ENCODE data around the gene PTTG1.
A peak's percentile ranks its signal among the peaks of the same experiment; 100 is the strongest.

The PTTG1 gene

DNA sequence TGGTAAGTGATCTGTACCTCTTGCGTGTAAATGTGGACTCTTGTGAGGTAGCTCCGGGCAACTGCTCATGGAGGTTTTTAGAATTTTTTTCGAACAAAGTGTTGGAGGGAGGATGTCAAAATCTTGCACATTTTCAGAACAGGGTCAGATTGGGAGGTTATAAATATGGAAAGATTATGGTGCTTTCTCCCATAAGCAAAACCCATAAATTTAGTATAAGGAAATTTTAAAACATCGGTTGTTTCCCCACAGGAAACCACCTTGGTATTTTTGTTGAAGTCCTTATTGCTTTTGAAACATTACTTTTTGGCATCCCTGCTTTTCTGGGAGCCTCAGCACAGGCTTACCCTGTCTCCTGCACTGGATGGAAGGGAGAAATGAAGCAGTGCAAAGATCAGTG lies 33.9 kb downstream of the PTTG1 start:
- no peak for DNase-seq (ENCODE audit: low read depth)

- DNase-seq (ENCODE audit: low read depth), result no peak
These were observed 35.0 kb downstream of the PTTG1 start for GRCh38 chr5:160456480-160457177.

DNA sequence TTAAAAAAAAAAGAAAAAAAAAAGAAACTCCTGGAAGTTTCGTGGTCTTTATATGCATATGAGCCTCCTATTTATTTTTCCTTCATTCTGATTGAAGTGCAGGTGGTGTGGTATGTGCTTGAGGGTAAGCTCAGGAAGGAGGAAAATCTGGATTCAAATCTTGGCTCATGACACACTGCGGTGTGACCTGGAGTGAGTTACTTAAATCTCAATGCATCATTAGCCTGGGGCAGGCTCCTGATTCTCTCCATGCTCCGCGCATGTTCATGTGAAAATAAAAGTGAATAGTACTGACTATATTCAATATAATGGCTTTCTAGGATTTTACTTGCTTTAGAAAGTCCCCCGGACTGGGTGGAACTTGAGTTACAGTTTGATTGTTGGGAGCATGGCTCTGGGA lies 35.6 kb downstream of the PTTG1 start:
- no peak for DNase-seq (ENCODE audit: low read depth)

DNA sequence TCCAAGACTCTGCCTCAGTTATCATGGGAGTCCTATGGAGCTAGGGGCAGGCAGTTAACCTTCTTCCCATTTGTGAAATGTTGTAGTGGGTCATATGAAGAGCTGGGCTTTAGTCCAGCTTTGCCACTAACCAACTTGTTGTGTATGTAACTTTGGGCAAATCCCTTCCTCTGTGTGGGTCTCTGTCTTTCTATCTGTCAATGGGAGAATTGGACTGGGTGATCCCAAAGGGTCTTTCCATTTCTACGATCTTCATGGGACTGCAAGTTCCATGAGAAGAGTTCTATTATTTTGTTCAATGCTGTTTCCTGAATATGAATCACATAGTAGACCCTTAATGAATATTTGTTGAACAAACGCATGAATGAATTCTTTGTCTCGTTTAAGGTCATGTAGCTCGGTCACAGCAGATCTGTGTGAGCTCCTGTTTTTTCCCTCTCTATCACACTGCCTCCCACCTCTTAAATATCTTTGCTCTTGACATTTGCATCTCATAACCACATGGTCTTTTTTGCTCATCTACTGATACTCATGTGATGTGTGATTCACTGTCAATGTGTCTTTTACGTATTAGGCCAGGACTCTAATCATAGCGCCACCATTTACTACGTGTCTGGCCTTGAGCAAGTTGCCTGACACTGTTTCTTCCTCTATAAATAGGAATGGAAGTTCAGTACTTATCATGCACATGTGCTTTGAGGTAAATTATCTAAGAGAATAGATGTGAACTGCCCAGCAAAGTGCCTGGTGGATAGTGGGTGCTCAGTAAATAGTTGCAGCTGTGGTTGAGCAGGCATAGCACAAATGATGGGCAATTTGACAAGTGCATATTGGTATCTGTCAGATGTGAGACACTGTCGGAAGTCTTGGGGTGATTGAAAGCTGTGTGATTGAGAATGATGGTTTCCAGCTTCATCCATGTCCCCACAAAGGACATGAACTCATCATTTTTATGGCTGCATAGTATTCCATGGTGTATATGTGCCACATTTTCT lies 37.4 kb downstream of the PTTG1 start:
- DNase-seq (ENCODE audit: low read depth), result no peak

- no peak for DNase-seq (ENCODE audit: low read depth)
These were observed 38.9 kb downstream of the PTTG1 start for GRCh38 chr5:160460377-160461049.

- DNase-seq (ENCODE audit: low read depth), result no peak
These were observed 39.7 kb downstream of the PTTG1 start for GRCh38 chr5:160461378-160461777.

DNA sequence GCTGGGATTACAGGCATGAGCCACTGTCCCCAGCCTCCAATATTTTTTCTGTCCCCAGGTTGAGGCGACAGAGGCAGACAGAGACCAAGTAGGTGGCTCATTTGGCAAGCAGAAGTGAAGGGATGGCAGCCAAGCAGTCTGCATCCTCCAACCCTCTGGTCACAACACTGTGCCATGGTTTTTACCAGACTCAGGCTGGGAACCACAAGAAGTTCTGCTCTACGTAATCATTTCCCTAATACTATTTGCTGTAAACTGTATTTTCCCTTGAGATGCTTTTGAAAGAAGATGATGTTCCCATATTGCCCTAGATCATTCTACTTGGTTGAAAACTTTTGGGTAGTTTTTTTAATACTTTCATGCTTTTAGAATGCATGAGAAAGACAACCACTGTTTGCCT lies 40.5 kb downstream of the PTTG1 start:
- DNase-seq (ENCODE audit: low read depth), result no peak

GRCh38 chr5:160463227-160463626 lies 41.6 kb downstream of the PTTG1 start:
- DNase-seq (ENCODE audit: low read depth), result no peak

- DNase-seq (ENCODE audit: low read depth), result no peak
These were observed 42.2 kb downstream of the PTTG1 start for GRCh38 chr5:160463740-160464465.

- no peak for DNase-seq (ENCODE audit: low read depth)
These were observed 42.8 kb downstream of the PTTG1 start for GRCh38 chr5:160464466-160464797.

- DNase-seq (ENCODE audit: low read depth), result no peak
These were observed 44.5 kb downstream of the PTTG1 start for GRCh38 chr5:160466116-160466515.

DNA sequence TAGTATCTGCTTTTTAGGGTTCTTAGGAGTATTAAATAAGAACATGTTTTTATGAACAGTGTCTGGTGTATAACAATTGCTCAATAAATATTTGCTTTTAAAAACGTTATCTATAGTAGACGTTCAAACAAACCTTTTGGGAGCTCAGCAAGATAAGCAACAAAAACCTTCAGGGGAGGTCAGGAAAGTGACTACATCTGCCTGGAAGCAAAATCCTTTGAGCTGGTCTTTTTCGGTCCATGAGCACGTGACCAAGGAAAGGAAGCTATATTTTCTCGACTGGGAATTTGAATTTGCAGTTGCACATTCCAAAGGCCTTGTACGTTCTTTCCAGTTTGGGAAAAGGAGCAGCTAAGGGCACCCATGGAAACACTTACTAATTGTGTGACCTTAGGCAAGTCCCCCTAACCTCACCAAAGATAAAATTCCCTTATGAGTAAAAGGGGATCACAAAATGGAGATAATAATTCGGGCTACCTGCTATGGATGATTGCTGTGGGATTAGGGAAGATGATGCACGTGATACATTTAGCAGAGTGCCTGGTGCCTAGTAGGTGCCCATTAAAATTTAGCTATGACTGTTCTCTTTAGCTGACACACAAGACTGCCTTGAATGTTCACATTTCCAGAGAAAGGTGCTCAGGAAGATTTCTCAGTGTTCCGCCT lies 45.4 kb downstream of the PTTG1 start:
- DNase-seq (ENCODE audit: low read depth), result no peak

- peak; percentile 76 for DNase-seq (ENCODE audit: low read depth)
These were observed 46.1 kb downstream of the PTTG1 start for GRCh38 chr5:160467555-160468362.

DNA sequence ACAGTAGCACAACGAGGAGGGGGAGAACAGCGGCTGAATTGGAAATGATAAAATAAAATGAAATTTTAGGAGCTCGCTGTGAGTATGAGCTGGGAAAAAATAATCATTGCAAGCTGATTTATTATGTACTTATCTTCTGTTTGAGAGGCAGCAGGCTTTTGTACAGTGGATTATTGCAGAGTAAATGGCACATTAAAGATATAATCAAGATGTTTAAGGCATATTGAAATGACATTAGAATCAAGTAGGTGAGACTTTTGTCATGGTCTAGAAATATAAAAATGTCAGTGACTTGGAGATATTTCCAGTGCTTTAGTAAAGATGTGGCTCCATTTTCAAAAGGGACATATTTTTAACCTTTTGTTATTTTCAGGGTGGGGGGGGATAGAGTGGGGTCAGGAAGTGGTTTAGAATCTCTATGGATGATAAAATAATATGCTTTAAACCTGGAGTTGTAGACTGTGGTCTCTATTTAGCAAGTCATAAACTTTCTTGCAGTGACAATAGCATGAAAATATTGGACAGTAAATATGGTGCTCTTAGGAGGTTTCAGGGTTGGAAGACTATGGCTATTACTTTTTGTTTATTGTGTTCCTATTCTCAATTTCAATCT lies 46.8 kb downstream of the PTTG1 start:
- no peak for DNase-seq (ENCODE audit: low read depth)

- no peak for DNase-seq (ENCODE audit: low read depth)
These were observed 47.8 kb downstream of the PTTG1 start for GRCh38 chr5:160469156-160470144.

DNA sequence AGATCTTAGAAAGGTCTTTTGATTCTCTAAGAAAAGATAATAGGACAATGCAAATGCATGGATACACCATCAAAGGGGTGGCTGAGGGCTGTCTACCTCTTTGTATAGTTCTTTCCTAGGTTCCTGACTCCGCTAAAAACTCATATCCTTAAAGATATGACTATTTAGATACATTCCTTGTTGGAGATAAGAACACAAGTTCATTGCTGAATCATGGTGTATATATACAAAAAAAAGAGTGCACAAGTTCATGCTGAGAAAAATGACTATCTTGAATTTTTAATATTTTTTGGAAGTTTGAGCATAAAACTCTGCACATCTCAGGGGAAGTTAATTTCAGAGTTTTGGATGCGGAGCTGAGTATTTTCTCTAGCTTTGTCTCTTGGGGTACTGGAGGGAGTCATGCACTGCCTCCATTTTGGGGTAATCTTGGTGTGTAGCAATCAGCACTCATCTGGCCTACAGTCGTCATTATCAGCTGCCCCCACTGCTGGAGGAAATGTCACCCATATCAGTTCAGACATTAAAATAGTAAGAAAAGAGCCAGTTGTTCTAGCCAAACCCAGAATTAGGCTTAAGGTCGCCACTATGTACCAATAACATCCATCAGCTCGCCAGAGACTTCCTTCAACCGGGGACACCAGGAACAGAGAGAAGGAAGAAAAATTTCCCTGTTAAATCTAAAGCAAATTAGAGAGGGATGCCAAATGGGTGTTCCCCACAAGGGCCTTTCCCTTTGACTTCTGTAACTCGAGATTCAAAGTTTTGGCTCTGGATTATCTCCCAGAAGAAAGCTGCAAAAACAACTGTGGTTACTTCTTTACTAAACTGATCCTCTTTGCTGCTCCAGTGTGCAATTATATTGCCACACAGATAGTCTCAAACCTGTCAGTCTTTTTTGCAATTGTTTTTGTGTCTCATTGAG lies 49.0 kb downstream of the PTTG1 start:
- DNase-seq (ENCODE audit: low read depth), result no peak

DNA sequence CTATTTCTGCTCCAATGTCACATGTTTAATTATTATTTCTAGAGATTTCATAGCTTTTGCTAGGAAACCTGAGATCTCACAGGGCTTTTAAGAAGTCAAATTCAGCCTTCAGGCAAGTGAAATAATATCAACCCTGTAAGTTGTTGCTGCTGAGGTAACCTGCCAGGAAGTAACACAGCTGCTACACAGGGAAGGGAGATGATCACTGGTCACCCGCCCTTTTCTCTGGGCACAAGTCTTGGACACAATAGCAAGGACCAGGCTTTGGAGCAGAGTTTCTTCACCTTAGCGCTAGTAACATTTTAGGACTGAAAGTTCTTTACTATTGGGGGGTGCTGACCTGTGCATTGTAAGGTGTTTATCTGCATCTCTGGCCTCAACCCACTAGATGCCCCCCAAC lies 50.1 kb downstream of the PTTG1 start:
- no peak for DNase-seq (ENCODE audit: low read depth)

GRCh38 chr5:160472482-160472881 lies 50.8 kb downstream of the PTTG1 start:
- no peak for DNase-seq (ENCODE audit: low read depth)

Data from stimulated activated CD8-positive, alpha-beta memory T cell treated with anti-CD3 and anti-CD28 coated beads, Interleukin-12 subunit alpha, Interleukin-12 subunit beta, amount 100 ng/mL, for 4 hours (primary cell).